Stimulated activated CD4-positive, alpha-beta T cell treated with anti-CD3 and anti-CD28 coated beads, Interleukin-1b, Interleukin-23, amount 100 ng/mL, for 24 hours (primary cell): Measurements from ENCODE around the gene NPAP1.
"Not testable (repeated sequence)": the region's sequence is repeated elsewhere in the genome, so short reads cannot be mapped to it uniquely, and the experiment has no call there.

Experiments used
- DNase-seq, 4 experiments: peaks; one replicate each; pipeline ENCODE4 v3.0.0-alpha.2; 2020; ENCODE audit warnings: low read depth in 4 of 4, low spot score in 1 of 4

Gene NPAP1

GRCh38 chr15:24675332-24676144 lies at the start of gene NPAP1:
NPAP1 (plus strand) TSS chr15:24675775; CDS start chr15:24675868, 93 bp downstream.
- DNase-seq: no peak

GRCh38 chr15:24627443-24627842 lies 48.1 kb upstream of the NPAP1 start:
- no peak for DNase-seq

GRCh38 chr15:24633082-24633481 lies 42.5 kb upstream of the NPAP1 start:
- no peak for DNase-seq

GRCh38 chr15:24639412-24639811 lies 36.2 kb upstream of the NPAP1 start:
- DNase-seq: not testable (repeated sequence)

GRCh38 chr15:24645627-24646026 lies 29.9 kb upstream of the NPAP1 start:
- no peak for DNase-seq

GRCh38 chr15:24659622-24660021 lies 16.0 kb upstream of the NPAP1 start:
- DNase-seq: no peak

- no peak for DNase-seq
Observed at GRCh38 chr15:24662991-24663390, 12.6 kb upstream of the NPAP1 start.

GRCh38 chr15:24676431-24676830 lies 856 bp downstream of the NPAP1 start:
- no peak for DNase-seq

GRCh38 chr15:24678485-24678884 lies 2.9 kb downstream of the NPAP1 start:
- DNase-seq: no peak

GRCh38 chr15:24682002-24682401 lies 6.4 kb downstream of the NPAP1 start:
- DNase-seq: no peak

GRCh38 chr15:24682905-24683304 lies 7.3 kb downstream of the NPAP1 start:
- not testable (repeated sequence) for DNase-seq

- no peak for DNase-seq
Observed at GRCh38 chr15:24683736-24684135, 8.2 kb downstream of the NPAP1 start.

GRCh38 chr15:24684313-24684712 lies 8.7 kb downstream of the NPAP1 start:
- no peak for DNase-seq

GRCh38 chr15:24696201-24696600 lies 20.6 kb downstream of the NPAP1 start:
- no peak for DNase-seq

- no peak for DNase-seq
Observed at GRCh38 chr15:24696842-24697241, 21.3 kb downstream of the NPAP1 start.

- no peak for DNase-seq
Observed at GRCh38 chr15:24718289-24719082, 42.9 kb downstream of the NPAP1 start.

GRCh38 chr15:24729760-24730159 lies 54.2 kb downstream of the NPAP1 start:
- no peak for DNase-seq
